Cerebellar nuclear complex (tissue), 1 donor: ENCODE measurements around the gene GCSH.
A peak's percentile ranks its signal among the peaks of the same experiment; 100 is the strongest.
"Not testable (repeated sequence)": the region's sequence is repeated elsewhere in the genome, so short reads cannot be mapped to it uniquely, and the experiment has no call there.

Source experiments
- DNase-seq, 2 experiments: peaks; one replicate each; lab custom pipeline; 2025; lab: John Stamatoyannopoulos, UW

GCSH gene

DNA sequence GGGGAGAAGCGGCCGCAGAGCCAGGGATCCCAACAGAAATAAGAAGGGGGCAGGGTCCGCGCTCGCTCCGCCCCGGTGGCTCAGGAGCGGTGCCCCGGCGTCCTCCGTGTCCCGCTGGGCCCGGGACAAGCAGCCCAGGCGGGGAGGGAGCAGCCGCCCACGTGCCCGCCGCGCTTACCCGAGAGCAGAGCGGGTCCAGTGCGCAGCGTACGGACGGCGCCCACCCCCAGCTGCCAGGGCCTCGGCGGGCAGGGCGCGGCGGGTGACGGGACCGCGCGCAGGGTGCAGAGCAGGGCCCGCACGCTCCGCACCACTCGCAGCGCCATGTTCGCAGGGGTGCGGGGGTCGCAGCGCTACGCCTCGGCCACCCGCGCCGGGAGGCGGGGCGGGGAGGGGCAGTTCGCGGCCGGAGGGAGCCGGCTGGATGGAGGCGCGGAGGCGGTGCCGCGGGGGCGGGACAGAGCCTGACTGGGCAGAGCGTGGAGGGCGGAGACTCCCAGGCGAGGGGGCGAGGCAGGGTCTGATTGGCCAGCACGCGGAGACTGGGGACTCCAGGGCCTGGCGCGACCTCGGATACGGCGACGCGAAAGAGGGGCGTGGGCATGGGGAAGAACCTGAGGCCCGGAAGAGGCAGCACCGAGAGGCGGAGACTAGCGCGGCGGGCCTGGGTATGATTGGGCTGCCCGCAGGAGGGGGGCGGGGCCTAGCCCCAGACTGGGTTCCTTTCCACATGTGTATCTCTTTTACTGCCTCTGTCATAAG, at the start of gene GCSH:
Gene GCSH, minus strand, starts transcription at position 443 of the 762 bp plus-strand sequence. Its CDS starts 117 bp downstream, at position 326.
- DNase-seq: peak; percentile 95

DNA sequence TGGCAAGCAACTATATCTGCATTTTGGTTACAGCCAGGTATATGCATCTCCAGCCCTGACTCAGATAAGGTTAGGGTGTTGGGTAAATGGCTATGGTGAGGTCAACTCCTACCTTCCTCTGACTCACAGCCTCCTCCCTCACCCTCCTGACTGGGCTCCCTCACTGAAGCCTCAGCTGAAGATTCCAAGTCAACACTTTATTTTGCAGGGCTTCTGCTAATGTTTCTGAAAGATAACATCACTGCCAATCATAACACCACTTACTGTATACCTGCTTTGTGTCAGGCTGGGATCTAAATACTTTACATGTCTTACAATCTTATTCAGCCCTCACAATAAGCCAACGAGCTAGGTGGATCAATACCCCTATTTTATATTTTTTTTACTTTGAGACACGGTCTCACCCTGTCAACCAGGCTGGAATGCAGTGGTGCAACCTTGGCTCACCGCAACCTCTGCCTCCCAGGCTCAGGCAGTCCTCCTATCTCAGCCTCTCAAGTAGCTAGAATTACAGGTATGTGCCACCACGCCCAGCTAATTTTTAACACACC, 47.8 kb upstream of the GCSH start:
- no peak for DNase-seq

DNA sequence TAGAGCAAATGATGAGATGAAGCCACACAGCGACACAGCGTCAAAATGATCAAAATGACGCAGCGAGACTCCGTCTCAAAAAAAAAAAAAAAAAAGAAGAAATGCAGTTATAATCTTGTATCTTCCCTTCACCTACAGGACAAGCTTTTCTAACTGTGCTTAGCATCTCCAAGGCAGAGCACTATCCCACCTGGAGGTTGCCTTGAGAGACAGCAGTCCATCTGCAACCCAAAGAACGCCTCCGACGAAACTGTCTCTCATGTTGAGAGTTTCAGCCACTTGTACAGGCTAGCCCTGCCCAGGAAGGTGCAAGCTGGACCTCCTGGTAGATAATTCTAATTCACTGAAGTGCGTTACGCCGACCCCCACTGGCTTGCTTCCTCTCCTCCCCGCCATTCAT, 46.7 kb upstream of the GCSH start:
- DNase-seq: no peak

DNA sequence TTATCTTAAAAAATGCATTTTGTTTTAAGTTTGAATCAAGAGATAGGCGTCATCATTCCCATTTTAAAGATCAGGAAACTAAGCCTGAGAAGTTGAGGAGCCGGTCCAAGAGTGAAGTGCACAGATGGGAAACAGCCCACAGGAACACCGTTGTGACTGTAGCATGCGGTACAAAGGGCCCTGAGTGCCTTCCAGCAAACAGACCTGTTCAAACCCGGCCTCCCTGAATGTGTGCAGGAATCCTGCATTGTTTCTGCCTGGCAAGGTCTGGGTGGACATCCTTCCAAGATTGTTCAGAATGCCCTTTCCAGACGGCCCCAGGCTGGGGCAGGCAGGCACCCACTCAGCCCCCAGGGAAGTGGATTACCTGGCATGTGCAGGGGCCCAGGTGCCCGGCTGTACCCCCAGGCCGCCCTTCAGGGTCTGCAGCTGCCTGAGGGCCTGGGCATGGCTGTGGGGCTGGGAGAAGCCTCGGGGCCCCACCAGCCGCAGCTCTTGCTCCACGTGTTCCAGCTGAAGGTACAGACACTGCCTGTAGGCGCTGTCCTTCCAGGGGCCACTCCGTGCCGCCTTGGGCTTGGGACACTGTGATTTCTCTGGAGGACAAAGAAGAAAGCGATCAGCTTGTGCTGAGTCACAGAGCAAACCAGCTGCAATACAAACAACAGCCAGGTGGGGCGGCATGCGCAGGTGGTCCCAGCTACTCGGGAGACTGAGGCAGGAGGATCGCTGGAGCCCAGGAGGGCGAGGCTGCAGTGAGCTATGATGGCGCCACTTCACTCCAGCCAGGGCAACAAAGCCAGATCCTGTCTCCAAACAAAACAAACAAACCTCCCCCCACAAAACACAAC, 45.0 kb upstream of the GCSH start:
- DNase-seq: no peak

DNA sequence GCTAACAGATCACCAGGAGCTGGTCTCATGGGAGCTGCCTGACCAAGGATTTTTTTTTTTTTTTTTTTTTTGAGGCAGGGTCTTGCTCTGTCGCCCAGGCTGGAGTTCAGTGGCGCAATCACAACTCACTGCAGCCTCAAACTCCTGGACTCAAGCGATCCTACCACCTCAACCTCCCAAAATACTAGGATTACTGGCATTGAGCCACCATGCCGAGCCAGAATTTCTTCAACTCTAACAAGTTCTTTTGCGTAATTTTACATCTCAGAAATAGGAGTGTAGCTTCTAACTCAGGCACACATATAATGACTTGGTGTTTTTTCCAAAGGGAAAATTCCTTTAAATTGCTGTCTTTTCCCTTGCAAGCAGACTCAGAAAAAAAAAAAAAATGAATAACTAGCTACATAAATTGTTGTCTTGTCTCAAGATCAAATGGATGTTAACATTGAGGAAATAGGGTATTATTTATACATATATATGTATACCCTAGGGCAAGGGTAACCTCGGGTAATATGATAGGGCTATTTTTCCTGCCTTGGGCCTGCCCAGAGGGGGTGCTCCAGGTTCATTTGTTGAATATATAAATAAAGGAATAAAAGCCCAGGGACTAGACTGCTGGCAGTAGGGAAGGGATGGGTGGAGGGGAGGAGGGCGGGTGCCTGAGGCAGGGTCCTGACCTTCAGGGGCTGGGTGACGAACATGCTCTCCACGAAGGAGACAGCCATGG, 42.8 kb upstream of the GCSH start:
- DNase-seq: no peak

DNA sequence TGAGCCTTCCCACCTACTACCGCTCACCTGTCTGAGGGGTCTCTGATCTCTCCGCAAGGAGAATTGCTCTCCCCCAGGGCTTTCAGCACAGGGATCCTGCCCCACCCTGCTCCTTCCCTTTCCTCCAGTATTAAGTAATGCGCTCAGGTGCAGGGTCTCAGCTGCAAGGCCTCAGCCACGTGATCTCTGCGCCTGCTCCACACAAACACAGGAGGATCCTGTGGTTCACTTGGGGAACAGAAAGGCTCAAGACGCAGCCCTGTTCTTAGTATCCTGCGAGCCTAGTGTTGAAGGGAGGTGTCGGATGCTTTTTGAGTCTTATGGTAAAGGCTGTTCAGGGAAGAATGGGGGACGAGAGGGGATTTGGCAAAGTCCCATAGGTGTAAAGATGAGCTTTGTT, 41.6 kb upstream of the GCSH start:
- no peak for DNase-seq

DNA sequence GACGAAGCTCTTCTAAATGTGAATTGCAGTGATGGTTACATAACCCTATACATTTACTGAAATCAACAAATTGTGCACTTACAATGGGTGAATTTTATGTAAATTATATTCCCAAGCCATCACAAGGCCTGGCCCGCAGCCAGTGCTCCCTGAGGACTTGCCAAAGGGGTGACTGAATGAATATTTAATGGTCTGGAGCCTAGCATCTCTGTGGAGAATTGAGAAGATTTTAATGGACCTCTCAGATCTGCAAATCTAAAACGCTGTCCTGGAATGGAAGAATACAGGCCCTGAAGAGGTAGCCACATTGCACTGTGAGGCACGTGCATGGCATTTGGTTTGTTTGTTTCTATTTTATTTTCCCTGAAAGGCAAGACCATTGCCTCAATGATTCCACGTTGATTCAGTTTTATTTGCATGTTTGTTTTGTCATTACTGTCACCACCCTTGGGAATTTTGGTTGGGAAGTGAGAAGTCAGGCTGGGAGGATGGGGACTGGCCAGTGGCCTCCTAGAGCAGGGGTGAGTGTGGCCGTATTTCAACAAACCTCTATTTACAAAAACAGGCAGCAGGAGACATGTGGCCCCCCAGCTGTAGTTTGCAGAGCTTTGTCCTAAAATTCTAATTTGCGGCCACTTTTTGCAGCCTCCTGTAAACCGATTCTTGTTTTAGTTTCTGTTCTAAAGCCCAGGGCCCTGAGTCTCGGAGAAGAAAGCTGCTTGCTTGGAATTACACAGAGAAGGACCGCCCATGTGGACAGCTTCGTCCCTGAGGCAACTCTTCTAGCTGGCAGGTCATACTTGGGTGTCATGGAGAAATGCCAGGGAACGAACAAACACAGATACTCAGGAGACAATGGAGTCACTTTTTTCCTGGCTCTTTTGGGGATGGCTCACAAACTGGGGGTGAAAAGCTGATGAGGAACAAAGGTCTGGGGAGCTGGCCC, 40.5 kb upstream of the GCSH start:
- no peak for DNase-seq

DNA sequence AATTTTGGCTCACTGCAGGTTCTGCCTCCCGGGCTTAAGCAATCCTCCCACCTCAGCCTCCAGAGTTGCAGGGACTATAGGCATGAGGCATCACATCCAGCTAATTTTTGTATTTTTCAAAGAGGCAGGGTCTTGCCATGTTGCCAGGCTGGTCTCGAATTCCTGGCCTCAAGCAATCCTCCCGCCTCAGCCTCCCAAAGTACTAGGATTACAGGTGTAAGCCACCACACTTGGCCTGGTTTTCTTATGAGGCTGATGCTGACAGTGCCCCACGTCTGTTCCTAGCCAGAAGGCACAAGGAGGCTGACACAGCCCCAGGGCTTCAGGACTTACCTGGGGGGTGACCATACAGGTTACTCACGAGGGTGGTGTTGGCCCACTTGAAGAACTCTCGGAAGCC, 33.9 kb upstream of the GCSH start:
- no peak for DNase-seq

DNA sequence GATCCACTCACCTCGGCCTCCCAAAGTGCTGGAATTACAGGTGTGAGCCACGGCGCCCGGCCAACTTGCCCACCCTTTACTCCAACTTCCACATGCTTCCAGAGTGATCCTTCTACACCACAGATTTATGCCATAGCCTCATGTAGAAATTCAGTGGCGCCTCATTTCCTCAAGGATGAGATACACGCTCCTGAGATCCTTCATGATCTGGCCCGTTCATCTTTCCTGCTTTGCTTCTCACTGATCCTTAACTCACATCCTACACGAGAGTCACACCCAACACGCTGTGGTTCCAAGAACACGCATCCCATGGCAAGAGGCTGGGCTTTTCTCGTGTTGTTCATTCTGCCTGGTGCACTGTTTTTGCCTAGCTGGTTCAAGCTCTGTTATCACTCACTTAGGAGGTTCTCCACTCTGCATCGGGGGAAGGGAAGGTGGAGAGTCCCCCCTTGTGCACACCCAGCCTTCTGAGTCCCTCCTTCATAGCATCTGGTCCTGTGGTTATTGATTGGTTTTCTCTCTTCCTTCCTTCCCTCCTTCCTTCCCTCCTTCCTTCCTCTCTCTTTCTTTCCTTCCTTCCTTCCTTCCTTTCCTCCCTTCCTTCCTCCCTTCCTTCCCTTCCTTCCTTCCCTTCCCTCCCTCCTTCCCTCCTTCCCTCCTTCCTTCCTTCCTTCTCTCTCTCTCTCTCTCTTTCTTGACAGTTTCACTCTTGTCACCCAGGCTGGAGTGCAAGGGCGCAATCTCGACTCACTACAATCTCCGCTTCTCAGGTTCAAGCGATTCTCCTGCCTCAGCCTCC, 32.7 kb upstream of the GCSH start:
- DNase-seq: no peak

DNA sequence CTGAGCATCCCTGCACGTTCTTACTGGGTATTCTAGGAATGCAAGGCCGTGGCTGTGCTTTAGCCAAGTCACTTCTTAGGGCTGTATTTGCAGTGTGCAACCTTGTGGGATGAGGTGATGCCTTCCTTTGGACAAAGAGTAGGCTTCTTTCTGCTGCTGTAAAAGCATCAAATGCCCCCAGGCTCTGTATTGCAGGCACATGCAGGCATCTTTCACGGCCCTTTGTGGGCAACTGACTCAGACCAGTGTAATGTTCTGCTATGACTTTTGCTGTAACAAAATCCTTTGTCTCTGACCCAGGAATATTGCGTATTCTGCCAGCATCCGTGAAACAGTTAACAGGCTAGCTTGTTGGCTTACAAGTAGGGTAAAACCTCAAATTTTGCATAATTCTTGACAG, 30.9 kb upstream of the GCSH start:
- no peak for DNase-seq

DNA sequence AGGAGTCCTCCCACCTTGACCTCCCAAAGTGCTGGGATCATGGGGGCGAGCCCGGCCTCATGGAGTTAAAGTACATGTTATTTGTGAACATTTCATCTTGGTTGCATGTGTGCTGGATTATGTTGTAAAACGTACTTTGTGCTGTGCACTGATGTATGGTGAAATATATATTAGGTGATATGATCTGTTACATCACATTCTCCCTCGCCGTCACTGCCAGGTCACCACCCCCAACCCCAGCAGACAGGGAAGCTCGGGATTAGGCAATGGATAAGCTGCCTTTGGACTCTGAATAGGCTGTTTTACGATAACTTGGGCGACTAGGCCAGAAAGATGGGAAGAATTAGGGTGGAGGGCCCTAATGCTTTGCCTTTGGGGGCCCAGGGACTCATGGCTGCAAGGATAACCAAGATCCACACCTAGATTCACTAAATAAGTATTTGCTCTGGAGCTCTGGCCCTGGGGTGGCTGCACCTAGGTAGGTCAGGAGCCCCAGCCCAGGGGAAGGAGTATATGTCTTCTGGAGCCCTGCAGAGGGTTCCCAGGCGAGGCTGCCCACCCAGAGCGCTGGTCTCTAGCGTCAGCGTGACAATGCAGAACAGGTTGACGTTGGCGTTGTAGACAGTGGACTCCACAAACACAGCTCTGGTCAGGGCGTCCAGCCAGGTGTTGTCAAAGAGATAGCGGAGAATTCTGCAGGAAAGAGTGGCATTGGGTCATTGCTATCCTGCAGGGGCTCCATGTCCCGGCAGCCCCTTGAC, 27.1 kb upstream of the GCSH start:
- no peak for DNase-seq

DNA sequence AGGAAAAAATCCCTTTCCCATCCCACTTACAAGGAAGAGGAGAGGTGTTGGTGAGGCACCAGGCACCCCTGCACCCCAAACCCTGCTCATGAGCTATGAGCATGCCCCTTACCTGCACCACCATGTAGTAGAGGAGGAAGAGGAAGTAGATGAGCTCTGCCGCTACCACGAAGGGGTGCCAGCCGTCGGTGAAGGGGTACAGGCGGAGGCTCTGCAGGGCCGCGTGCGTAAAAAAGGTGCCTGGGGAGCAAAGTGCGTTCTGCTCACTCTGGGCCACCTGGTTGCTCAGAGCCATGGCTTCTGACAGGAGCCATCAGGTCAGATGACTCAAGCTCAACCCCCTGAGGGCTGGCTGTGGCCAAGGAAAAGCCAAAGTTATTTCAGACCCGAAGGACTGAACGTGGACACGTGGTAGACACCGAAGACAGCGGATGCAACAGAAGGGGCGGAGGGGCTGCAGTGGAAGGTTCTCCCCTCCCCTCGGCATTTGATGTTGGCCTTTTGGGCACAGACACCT, 25.3 kb upstream of the GCSH start:
- no peak for DNase-seq

DNA sequence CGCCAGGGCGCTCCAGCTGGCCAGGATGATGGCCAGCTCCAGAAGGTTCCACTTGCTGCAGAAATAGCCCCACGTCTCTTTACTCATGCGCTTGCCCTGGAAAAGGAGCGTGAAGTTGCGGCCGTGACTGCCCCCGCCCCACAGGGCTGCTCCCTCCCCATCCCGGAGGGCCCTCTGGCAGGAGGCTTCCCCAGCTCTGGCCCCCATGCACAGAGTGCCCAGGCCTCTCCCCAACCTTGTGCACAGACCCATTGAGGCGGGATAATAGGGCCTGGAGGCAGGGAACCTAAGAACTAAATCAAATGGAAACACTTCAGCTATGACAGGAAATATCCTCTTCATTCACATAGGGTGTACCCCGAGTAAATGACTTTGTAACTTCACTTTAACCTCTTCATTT, 21.2 kb upstream of the GCSH start:
- DNase-seq: no peak

DNA sequence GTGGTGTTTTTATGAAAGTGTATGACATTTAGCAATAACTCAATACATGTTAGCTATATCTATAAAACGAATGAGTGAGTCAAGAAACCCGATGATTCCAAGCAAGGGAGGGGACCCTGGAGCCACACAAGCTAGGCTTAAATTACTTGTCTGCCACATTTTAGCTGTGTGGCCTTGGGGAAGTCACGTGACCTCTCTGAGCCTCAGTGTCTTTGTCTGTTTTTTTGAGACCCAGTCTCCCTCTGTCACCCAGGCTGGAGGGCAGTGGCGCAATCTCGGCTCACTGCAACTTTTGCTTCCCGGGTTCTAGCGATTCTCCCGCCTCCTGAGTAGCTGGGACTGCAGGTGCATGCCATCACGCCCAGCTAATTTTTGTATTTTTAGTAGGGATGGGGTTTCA, 20.1 kb upstream of the GCSH start:
- no peak for DNase-seq

DNA sequence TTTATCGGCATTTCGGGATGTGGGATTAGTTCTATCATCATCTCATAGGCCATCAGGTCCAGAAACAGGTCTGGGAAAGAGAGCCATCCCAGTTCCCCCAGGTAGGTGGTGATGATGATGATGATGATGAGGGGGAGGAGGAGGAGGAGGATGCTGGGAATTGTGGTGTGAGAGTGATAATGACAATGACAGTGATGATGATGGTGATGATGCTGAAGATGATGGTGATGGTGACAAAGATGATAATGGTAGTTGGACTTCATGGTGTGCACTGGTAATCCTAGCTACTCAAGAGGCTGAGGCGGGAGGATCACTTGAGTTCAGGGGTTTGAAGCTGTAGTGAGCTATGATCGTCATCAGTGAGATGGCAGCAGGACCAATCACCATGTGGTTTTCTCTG, 16.3 kb upstream of the GCSH start:
- no peak for DNase-seq

DNA sequence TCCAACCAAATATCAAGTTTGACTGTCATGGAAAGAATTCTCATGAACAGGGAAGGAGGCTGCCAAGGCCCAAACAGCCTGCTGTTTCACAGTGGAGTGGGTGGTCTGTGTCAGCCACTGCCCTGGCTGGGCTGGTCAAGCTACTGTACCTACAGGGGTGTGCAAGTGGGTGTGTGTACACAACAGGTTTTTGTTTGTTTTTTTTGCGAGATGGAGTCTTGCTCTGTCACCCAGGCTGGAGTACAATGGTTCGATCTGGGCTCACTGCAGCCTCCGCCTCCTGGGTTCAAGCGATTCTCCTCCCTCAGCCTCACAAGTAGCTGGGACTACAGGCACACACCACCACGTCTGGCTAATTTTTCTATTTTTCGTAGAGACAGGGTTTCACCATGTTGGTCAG, 13.1 kb upstream of the GCSH start:
- not testable (repeated sequence) for DNase-seq

DNA sequence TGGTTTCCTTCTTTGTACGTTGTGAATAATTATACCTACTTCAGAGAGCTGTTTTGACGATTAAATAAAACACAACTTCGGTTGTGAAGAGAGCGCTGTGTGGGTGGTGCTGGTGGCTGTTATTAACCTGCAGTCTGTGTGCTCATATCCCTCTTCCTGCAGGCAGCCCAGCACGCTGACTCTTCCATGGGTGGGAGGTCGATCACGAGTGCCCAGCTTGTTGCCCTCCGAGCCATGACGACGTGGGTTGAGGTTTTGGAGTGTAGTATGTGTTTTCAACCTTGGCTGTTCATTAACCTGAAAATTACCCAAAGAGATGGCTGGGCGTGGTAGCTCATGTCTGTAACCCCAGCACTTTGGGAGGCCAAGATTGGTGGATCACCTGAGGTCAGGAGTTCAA, 11.3 kb upstream of the GCSH start:
- no peak for DNase-seq

DNA sequence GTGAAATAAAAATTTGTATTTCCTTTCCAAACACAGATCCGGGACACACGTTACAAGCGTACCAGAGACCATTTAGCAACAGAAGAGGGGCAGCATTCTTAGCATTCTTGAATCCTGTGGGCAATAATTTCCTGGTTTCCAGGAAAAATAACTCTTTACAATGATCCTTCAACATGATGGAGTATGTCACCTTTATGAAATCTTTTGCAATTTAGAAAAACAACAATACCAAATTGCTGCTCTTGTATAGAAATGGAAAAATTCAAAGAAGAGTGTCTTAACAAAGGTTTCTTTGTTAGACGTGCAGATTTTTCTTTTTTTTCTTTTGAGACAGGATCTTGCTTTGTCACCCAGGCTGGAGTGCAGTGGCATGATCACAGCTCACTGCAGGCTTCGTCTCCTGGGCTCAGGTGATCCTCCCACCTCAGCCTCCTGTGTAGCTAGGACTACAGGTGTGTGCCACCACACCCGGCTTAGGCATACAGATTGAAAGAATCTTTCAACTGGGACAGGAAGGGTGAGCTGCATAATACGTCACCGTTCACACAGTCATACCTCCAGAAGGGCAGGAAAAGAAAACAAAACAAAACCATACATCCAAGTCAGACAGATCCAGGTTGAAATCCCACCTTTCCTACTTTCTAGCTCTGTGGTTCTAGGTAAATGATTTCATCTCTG, 10.8 kb upstream of the GCSH start:
- no peak for DNase-seq

DNA sequence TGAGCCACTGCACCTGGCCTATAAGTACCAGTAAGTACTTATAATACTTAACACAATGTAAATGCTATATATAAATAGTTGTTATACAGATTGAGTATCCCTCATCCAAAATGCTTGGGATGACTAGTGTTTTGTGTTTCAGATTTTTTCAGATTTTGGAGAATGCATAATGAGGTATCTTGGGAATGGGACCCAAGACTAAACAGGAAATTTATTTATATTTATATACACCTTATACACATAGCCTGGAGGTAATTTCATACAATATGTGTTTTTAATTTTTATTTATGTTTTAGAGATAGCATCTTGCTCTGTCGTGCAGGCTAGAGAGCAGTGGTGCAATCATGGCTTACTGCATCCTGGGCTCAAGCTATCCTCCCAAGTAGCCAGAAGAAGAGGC, 9.8 kb upstream of the GCSH start:
- DNase-seq: no peak
